Nephron (organoid): ENCODE data around the gene ARSH.
"Not testable (repeated sequence)": the region's sequence is repeated elsewhere in the genome, so short reads cannot be mapped to it uniquely, and the experiment has no call there.

ENCODE experiments used
- H3K27ac Mint-ChIP-seq, 3 experiments: 2 replicates each; pipeline ENCODE4 v1.8.0; 2020; ENCODE audit warnings: mixed read lengths in 3 of 3, mild to moderate bottlenecking in 2 of 3, moderate library complexity in 1 of 3
- H3K27me3 Mint-ChIP-seq: 2 replicates; pipeline ENCODE4 v1.8.0; 2021; ENCODE audit warnings: low read depth, mild to moderate bottlenecking, moderate library complexity, mixed read lengths
- H3K36me3 Mint-ChIP-seq: 2 replicates; pipeline ENCODE4 v1.8.0; 2020; ENCODE audit warnings: low read depth, mixed read lengths
- H3K4me1 Mint-ChIP-seq: 2 replicates; pipeline ENCODE4 v1.8.0; 2020; ENCODE audit warnings: mixed read lengths
- H3K4me3 Mint-ChIP-seq, 3 experiments: 2 replicates each; pipeline ENCODE4 v1.8.0; 2020; ENCODE audit warnings: mild to moderate bottlenecking in 3 of 3, mixed read lengths in 3 of 3, moderate library complexity in 2 of 3
- H3K9me3 Mint-ChIP-seq: 2 replicates; pipeline ENCODE4 v1.8.0; 2020; ENCODE audit warnings: mixed read lengths
- TF ChIP-seq, protein P1 (sequence below), 3 experiments: fragments of 200-600 bp; sonication (generic); IDR thresholded peaks; one replicate each; pipeline ENCODE4 v1.5.0; 2021; ENCODE audit warnings: antibody characterized with exemption in 3 of 3; ENCODE audit not compliant: unreplicated experiment in 3 of 3

Gene ARSH

GRCh38 chrX:2972391-2972790 is 34.0 kb upstream of the ARSH start:
- H3K9me3 Mint-ChIP-seq, result peaks cover 2% of the 10 kb centered on the region
- no peaks in the 10 kb centered on the region for H3K36me3 Mint-ChIP-seq
- H3K27me3 Mint-ChIP-seq, result peaks cover 7% of the 10 kb centered on the region
- peaks cover 21% of the 10 kb centered on the region for H3K4me1 Mint-ChIP-seq
- peak overlapping the region in 1 of 3 experiments; percentile 44 for H3K27ac Mint-ChIP-seq
- H3K4me3 Mint-ChIP-seq, result no peak overlapping the region
- TF ChIP-seq, protein P1, sequence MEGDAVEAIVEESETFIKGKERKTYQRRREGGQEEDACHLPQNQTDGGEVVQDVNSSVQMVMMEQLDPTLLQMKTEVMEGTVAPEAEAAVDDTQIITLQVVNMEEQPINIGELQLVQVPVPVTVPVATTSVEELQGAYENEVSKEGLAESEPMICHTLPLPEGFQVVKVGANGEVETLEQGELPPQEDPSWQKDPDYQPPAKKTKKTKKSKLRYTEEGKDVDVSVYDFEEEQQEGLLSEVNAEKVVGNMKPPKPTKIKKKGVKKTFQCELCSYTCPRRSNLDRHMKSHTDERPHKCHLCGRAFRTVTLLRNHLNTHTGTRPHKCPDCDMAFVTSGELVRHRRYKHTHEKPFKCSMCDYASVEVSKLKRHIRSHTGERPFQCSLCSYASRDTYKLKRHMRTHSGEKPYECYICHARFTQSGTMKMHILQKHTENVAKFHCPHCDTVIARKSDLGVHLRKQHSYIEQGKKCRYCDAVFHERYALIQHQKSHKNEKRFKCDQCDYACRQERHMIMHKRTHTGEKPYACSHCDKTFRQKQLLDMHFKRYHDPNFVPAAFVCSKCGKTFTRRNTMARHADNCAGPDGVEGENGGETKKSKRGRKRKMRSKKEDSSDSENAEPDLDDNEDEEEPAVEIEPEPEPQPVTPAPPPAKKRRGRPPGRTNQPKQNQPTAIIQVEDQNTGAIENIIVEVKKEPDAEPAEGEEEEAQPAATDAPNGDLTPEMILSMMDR (IDR thresholded peaks at IDR 0.05; ENCODE audit: unreplicated experiment in 3 of 3), result no peak

GRCh38 chrX:2974961-2975360 is 31.4 kb upstream of the ARSH start:
- Mint-ChIP-seq H3K4me1 (peaks cover 8% of the 10 kb centered on the region), H3K36me3 (no peaks in the 10 kb centered on the region), H3K27me3 (peaks cover 7% of the 10 kb centered on the region), H3K4me3 (no peak overlapping the region), H3K9me3 (peaks cover 5% of the 10 kb centered on the region), H3K27ac (no peak overlapping the region)
- TF ChIP-seq, protein P1 (IDR thresholded peaks at IDR 0.05; ENCODE audit: unreplicated experiment in 3 of 3), result no peak

GRCh38 chrX:2978639-2979038 is 27.7 kb upstream of the ARSH start:
- not testable (repeated sequence) for H3K27ac Mint-ChIP-seq, H3K4me1 Mint-ChIP-seq, H3K36me3 Mint-ChIP-seq, H3K4me3 Mint-ChIP-seq, H3K27me3 Mint-ChIP-seq
- H3K9me3 Mint-ChIP-seq, result peaks cover 13% of the 10 kb centered on the region

DNA sequence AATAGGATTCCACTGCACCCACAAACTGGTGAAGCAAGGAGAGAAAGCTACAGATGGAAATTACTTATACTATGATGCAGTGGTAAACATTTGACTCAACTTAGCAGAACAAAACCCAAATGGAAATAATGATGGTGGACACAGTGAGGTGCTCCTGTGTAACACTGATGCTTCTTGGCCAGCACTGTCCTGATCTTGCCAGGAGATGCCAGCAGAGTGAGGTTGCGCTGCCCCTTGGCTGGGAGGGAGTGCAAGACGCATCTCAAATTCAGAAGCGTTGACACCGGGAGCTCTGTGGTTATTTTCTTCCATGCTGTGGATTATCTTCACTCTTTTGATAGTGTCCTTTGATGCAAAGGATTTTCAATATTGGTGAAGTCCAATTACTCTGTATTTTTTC is 22.0 kb upstream of the ARSH start:
- no peak overlapping the region for H3K27ac Mint-ChIP-seq
- peaks cover 4% of the 10 kb centered on the region for H3K27me3 Mint-ChIP-seq
- no peaks in the 10 kb centered on the region for H3K4me1 Mint-ChIP-seq
- TF ChIP-seq, protein P1 (IDR thresholded peaks at IDR 0.05; ENCODE audit: unreplicated experiment in 3 of 3), result no peak
- peaks cover 10% of the 10 kb centered on the region for H3K9me3 Mint-ChIP-seq
- no peaks in the 10 kb centered on the region for H3K36me3 Mint-ChIP-seq
- H3K4me3 Mint-ChIP-seq, result no peak overlapping the region

DNA sequence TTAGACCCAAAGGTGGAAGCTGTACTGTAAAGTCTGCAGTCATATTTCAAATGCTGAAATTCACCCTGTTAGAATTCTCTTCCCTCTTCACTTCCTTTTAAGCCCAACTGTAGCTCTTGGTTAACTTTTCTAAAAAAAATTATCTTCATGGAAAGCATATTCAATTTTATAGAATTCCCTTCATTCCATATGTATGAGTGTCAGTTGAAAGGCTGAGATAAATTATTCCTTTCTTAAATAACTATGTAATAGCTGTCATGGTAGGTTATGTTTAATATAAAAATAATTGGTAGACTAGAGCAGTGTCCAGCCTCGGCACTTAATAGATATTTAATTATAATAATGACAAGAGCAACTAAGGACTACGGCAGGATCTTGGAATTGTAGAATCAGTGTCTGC is 16.8 kb upstream of the ARSH start:
- Mint-ChIP-seq H3K9me3 (no peaks in the 10 kb centered on the region), H3K4me3 (no peak overlapping the region), H3K4me1 (no peaks in the 10 kb centered on the region), H3K27me3 (no peaks in the 10 kb centered on the region), H3K36me3 (no peaks in the 10 kb centered on the region), H3K27ac (no peak overlapping the region)
- TF ChIP-seq, protein P1 (IDR thresholded peaks at IDR 0.05; ENCODE audit: unreplicated experiment in 3 of 3), result no peak

GRCh38 chrX:3010532-3010931 is 4.2 kb downstream of the ARSH start:
- Mint-ChIP-seq H3K27ac (no peak overlapping the region), H3K27me3 (no peaks in the 10 kb centered on the region), H3K4me1 (no peaks in the 10 kb centered on the region), H3K36me3 (no peaks in the 10 kb centered on the region), H3K9me3 (peaks cover 48% of the 10 kb centered on the region), H3K4me3 (no peak overlapping the region)
- TF ChIP-seq, protein P1 (IDR thresholded peaks at IDR 0.05; ENCODE audit: unreplicated experiment in 3 of 3), result no peak
